B cell (primary cell): ENCODE measurements around the gene TFCP2L1.

Experiments
- CTCF ChIP-seq: fragments of 200-600 bp; IDR thresholded peaks from one replicate; pipeline ENCODE4 v1.8.0; 2022; ENCODE audit warnings: antibody characterized with exemption, mild to moderate bottlenecking
- EZH2 ChIP-seq: IDR thresholded peaks from 2 replicates; pipeline ENCODE4 v1.6.1; 2012; ENCODE audit warnings: borderline replicate concordance, low read depth, mild to moderate bottlenecking, moderate library complexity, low read length; ENCODE audit not compliant: insufficient read depth, poor library complexity, severe bottlenecking

- TF ChIP-seq CTCF (no peak), EZH2 (no peak)
These were observed 114.4 kb downstream of the TFCP2L1 start for GRCh38 chr2:121170577-121170976.
